Measurements from ENCODE around the gene AKAP12.

AKAP12 gene

DNA sequence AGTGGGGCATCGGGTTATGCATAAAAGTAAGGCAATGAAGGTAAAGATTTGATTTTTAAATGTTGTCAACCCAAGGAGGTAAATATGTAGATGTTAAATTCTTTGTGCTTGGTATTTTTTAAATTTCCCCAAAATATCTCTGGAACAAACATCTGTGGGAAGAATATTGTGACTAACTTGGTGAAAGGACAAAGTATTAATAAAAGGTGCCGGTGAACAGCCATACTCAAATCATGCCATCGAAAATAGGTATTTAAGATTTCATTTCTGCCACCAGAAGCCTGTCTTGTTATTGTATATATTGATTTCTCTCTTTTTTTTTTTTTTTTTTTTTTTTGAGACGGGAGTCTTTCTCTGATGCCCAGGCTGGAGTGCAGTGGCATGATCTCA lies 164.1 kb downstream of the AKAP12 start:
- no peak overlapping the region for H2AFZ ChIP-seq (ENCODE audit: low read length)
- no peak overlapping the region for H3K4me3 ChIP-seq (ENCODE audit: low read length, poor library complexity, severe bottlenecking)
- H3K4me2 ChIP-seq (ENCODE audit: low read depth, low read length, poor library complexity, severe bottlenecking), result no peak overlapping the region
- no peak for TF ChIP-seq EZH2phosphoT487 (IDR thresholded peaks at IDR 0.05; ENCODE audit: borderline replicate concordance)
- TF ChIP-seq, protein P1, sequence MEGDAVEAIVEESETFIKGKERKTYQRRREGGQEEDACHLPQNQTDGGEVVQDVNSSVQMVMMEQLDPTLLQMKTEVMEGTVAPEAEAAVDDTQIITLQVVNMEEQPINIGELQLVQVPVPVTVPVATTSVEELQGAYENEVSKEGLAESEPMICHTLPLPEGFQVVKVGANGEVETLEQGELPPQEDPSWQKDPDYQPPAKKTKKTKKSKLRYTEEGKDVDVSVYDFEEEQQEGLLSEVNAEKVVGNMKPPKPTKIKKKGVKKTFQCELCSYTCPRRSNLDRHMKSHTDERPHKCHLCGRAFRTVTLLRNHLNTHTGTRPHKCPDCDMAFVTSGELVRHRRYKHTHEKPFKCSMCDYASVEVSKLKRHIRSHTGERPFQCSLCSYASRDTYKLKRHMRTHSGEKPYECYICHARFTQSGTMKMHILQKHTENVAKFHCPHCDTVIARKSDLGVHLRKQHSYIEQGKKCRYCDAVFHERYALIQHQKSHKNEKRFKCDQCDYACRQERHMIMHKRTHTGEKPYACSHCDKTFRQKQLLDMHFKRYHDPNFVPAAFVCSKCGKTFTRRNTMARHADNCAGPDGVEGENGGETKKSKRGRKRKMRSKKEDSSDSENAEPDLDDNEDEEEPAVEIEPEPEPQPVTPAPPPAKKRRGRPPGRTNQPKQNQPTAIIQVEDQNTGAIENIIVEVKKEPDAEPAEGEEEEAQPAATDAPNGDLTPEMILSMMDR (conservative IDR thresholded peaks at IDR 0.05; ENCODE audit: low read length), result no peak
- H3K36me3 ChIP-seq (ENCODE audit: insufficient read depth, low read length), result peaks cover 40% of the 10 kb centered on the region; the same call in 1 of the 2 replicates
- H3K9ac ChIP-seq (ENCODE audit: low read depth, low read length, poor library complexity, severe bottlenecking), result no peak overlapping the region
- peaks cover 54% of the 10 kb centered on the region for H4K20me1 ChIP-seq (ENCODE audit: insufficient read depth, low read length, poor library complexity, severe bottlenecking)
- no peaks in the 10 kb centered on the region for H3K27me3 ChIP-seq (ENCODE audit: insufficient read depth, low read length, poor library complexity, severe bottlenecking)
- no peaks in the 10 kb centered on the region for H3K9me3 ChIP-seq (ENCODE audit: insufficient read depth, low read depth, low read length)
- H3F3A ChIP-seq (ENCODE audit: low read depth), result peaks cover 9% of the 10 kb centered on the region; the same call in 1 of the 2 replicates
- peaks cover 6% of the 10 kb centered on the region for H3K4me1 ChIP-seq (ENCODE audit: insufficient read depth, low read length, poor library complexity, severe bottlenecking)
- peaks cover 48% of the 10 kb centered on the region for H3K79me2 ChIP-seq (ENCODE audit: insufficient read depth, low read length)
- no peaks in the 10 kb centered on the region for H3K9me2 ChIP-seq (replicated peaks; ENCODE audit: low read depth, low read length)

Measured in Loucy (cell line).